GM23248 (cell line): ENCODE data around the gene RBP7.

Experiments used
- EZH2 ChIP-seq: fragments of 200-600 bp; sonication (generic); IDR thresholded peaks from 2 replicates; pipeline ENCODE4 v1.6.1; 2018; ENCODE audit warnings: antibody characterized with exemption, mild to moderate bottlenecking; ENCODE audit not compliant: insufficient read depth, poor library complexity, severe bottlenecking
- EZH2phosphoT487 ChIP-seq: fragments of 200-600 bp; sonication (generic); IDR thresholded peaks from 2 replicates; pipeline ENCODE4 v1.6.1; 2018; ENCODE audit warnings: antibody characterized with exemption, moderate library complexity, mild to moderate bottlenecking, low read depth; ENCODE audit not compliant: insufficient read depth

GRCh38 chr1:10057343-10057742 is 60.3 kb downstream of the RBP7 start:
- no peak for TF ChIP-seq EZH2phosphoT487
- TF ChIP-seq EZH2 = no peak
